ENCODE results near the gene NRSN2.
A peak's percentile ranks its signal among the peaks of the same experiment; 100 is the strongest.
"Not testable (repeated sequence)": the region's sequence is repeated elsewhere in the genome, so short reads cannot be mapped to it uniquely, and the experiment has no call there.

Gene NRSN2

DNA sequence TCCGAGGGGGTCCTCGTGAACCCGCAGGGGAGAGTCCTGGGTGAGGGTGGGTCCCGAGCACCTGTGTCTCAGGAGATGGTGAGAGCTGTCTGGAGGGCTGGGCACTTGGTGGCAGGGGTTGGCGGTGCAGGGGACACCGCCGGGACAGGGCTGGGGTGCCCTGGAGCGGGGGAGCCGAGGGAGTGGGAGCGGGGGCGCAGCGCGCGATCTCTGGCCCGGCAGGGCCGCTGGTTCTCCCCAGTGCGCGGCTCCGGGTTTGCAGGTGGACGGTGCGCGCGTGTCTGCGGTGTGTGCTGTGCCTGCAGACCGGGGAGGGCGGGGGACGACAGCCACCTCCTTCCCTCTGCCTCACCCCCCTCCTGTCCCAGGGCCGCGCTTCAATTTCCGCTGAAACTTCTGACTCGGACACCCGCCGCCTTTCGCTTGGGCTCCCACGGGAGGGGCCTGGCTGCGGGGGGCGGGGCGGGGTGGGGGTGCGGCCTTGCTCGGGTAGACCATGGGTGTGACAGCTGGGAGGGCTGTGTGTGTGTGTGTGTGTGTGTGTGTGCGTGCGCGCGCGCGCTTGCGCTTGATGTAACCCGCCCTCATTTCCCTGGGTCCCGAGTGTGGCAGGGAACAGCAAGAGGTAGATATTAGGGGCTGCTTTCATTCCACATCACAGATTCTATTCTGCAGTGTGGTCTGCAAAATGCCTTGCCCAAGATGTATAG lies 34.8 kb downstream of the NRSN2 start:
- no peak for TF ChIP-seq CTCF (IDR thresholded peaks at IDR 0.05; ENCODE audit: control extremely low read depth, extremely low read depth, low read depth, missing control alignments)
- CTCF ChIA-PET = interaction anchor here (1.6 kb wide), 1 partner anchor 8 kb away, joined by 6 read pairs; no protein-coding TSS in a partner anchor
- POLR2A ChIA-PET = no interaction called here
- DNase-seq (ENCODE audit: extremely low spot score) = peak; percentile 91

DNA sequence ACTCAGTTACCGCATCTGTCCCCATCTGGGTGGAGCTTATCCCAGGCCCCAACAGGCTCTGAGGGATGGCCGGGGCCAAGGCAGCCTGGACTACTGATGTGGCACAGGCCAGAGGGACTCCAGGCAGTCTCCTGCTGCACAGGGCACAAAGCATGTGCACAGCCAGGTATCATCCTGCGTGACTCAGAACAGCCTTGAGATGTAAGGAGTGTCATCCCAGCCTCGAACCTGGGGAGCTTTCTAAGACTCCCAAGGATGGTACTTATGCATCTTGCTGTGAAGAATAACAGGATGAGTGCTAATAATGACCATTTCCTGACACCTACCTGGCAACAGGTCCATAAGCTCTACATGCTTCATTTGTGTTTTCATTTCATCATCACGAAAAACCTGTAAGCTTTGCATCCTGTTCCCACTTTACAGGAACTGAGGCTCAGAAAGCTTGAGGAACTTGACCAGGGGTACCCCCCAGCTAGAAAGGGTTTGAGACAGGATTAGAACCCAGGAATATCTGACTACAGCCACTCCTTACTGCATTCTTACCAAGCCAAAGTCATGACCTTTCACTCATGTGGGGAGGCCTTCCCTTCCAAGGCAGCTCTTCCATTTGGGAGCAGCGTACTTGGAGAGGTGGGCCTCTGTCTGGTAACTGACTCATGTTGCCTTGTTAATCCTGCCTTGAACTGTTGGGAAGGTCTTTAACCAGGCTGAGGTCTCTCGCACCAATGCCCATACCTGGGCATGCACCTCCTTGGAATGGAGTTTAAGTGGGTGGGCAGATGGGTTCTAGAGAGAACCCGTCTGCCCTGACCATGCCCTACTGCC lies 35.6 kb downstream of the NRSN2 start:
- no peak for TF ChIP-seq CTCF (IDR thresholded peaks at IDR 0.05; ENCODE audit: control extremely low read depth, extremely low read depth, low read depth, missing control alignments)
- ChIA-PET CTCF (interaction anchor here (0.8 to 1.6 kb wide), 4 partner anchors 9 to 25 kb away, joined by 3 to 6 read pairs (median 3); no protein-coding TSS in a partner anchor), POLR2A (no interaction called here)
- no peak for DNase-seq (ENCODE audit: extremely low spot score)

- ChIA-PET CTCF (interaction anchor here (1.3 kb wide), 1 partner anchor 11 kb away, joined by 3 read pairs; no protein-coding TSS in a partner anchor), POLR2A (no interaction called here)
- no peak for TF ChIP-seq CTCF (IDR thresholded peaks at IDR 0.05; ENCODE audit: control extremely low read depth, extremely low read depth, low read depth, missing control alignments)
- DNase-seq (ENCODE audit: extremely low spot score) = no peak
These were observed 37.0 kb downstream of the NRSN2 start for GRCh38 chr20:383889-384288.

DNA sequence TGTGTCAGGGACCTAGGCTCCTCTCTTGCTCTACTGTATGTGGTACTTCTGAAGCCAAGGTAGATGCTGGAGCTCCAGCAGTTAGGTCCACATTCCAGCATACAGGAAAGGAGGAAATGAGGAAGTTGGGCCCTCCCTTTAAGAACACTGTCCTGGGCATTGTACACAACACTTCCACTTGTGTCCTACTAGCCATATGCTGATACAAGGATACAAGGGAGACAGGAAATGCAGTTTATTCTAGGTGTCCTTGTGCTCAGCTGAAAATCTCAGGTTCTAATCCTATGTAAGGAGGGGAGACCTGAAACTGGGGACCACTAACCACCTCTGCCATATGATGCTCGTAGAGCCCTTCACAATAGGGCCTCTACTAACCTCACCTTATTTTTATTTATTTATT lies 37.8 kb downstream of the NRSN2 start:
- DNase-seq (ENCODE audit: extremely low spot score) = no peak
- no peak for TF ChIP-seq CTCF (IDR thresholded peaks at IDR 0.05; ENCODE audit: control extremely low read depth, extremely low read depth, low read depth, missing control alignments)
- CTCF ChIA-PET = interaction anchor here (1.3 kb wide), 1 partner anchor 12 kb away, joined by 3 read pairs; no protein-coding TSS in a partner anchor
- POLR2A ChIA-PET = no interaction called here

DNA sequence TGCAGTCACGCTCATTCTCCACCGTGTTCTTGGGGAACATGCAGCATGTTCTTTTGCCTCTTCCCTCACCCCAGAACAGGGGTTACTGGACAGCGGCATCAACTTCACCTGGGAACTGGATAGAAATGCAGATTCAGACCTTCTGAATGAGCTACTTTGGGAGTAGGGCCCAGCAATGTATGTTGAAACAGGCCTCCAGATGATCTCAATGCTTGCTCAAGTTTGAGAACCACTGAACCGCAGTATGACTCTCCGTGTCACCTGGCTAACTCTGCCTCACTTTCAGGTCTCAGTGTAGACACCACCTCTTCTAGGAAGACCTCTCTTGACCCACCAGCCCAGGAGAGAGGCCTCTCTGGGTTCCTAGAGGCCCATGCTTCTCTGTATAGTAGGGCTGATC lies 38.5 kb downstream of the NRSN2 start:
- POLR2A ChIA-PET = no interaction called here
- no peak for TF ChIP-seq CTCF (IDR thresholded peaks at IDR 0.05; ENCODE audit: control extremely low read depth, extremely low read depth, low read depth, missing control alignments)
- no peak for DNase-seq (ENCODE audit: extremely low spot score)
- CTCF ChIA-PET = interaction anchor here (1.2 kb wide), 1 partner anchor 14 kb away, joined by 3 read pairs; no protein-coding TSS in a partner anchor

GRCh38 chr20:386634-387033 lies 39.7 kb downstream of the NRSN2 start:
- POLR2A ChIA-PET; DNase-seq (ENCODE audit: extremely low spot score): not testable (repeated sequence)
- CTCF ChIA-PET = interaction anchor here (0.8 to 1.2 kb wide), 2 partner anchors 13 to 32 kb away, joined by 3 read pairs; no protein-coding TSS in a partner anchor

DNA sequence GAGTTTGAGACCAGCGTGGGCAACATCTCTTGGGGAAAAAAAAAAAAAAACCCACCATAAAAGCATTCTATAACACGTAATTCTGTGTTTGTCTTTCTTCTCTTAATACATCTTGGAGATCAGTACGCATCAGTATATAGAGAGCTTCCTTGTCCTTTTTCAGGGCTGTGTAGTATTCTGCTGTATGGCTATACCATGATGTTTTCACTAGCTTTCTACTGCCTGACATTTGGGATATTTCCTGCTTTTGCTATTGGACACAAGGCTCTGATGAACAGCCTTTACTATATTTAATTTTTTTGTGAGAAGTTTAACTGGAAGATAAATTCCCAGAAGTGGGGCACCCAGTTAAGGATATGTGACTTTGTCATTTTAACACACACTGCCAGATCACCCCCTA lies 40.6 kb downstream of the NRSN2 start:
- no peak for TF ChIP-seq CTCF (IDR thresholded peaks at IDR 0.05; ENCODE audit: control extremely low read depth, extremely low read depth, low read depth, missing control alignments)
- ChIA-PET POLR2A (no interaction called here), CTCF (no interaction called here)
- no peak for DNase-seq (ENCODE audit: extremely low spot score)
